HCT116 (cell line): Measurements from ENCODE around the gene FAM83D. TPM values are rescaled to one million over a fixed set of nuclear protein-coding genes. Genes with fewer than 3 reads are reported as not detected.
A peak's percentile ranks its signal among the peaks of the same experiment; 100 is the strongest.

Source experiments
- ATAC-seq: fragments of 200-7000 bp; cut with Tn5 transposase; 2 replicates; pipeline ENCODE4 v1.9.1; 2020; ENCODE audit warnings: mild to moderate bottlenecking, moderate library complexity
- Bru-seq: library from RNA; stranded (reverse); fragments of 400-500 nt; gene quantifications from one replicate; lab custom pipeline; 2021; lab: Mats Ljungman, UMichigan
- BruChase-seq, 2 experiments: library from RNA; stranded (reverse); fragments of 400-500 nt; gene quantifications; one replicate each; lab custom pipeline; 2021; lab: Mats Ljungman, UMichigan
- BruUV-seq: library from RNA; stranded (reverse); fragments of 400-500 nt; replicated peaks from 2 replicates; lab custom pipeline; 2021; lab: Mats Ljungman, UMichigan
- CTCF ChIA-PET: fragments of 300-600 bp; sonication (Branson Sonifier 250); formaldehyde crosslinking; loops from one replicate; lab custom pipeline; 2021; ENCODE audit warnings: antibody characterized with exemption; lab: Charles Lee
- POLR2A ChIA-PET: fragments of 300-600, 350-600 bp; sonication (Branson Sonifier 250); formaldehyde crosslinking; loops from one replicate; lab custom pipeline; 2021; ENCODE audit warnings: antibody characterized with exemption; lab: Charles Lee
- RAD21 ChIA-PET, 2 experiments: fragments of 300-600 bp; sonication (Branson Sonifier 250); formaldehyde crosslinking; loops; one replicate each; lab custom pipeline; 2023; ENCODE audit warnings: low total read pairs in 2 of 2; ENCODE audit not compliant: uncharacterized antibody in 2 of 2, unreplicated experiment in 2 of 2, low non-redundant PET in 1 of 2; lab: Charles Lee
- DNase-seq: peaks from one replicate; pipeline ENCODE4 v3.0.0-alpha.2; 2010; ENCODE audit warnings: low read depth, low spot score
- H2AFZ ChIP-seq: fragments of 200-600 bp; shearing (Covaris generic), sonication (generic); 2 replicates; pipeline ENCODE4 v1.6.1; 2017; ENCODE audit warnings: low read depth, mixed run types, mixed read lengths, antibody characterized with exemption, low read length; ENCODE audit not compliant: poor library complexity, severe bottlenecking
- H3K27ac ChIP-seq: 2 replicates; pipeline ENCODE4 v1.5.1; 2012; ENCODE audit warnings: low read depth, low read length
- H3K27me3 ChIP-seq: fragments of 200-600 bp; sonication (generic); 2 replicates; pipeline ENCODE4 v1.6.1; 2016; ENCODE audit warnings: mixed run types, low read length, mixed read lengths; ENCODE audit not compliant: insufficient read depth
- H3K36me3 ChIP-seq, 2 experiments: fragments of 200-500 bp in 1 of 2; fragments of 200-600 bp in 1 of 2; sonication (Bioruptor generic) in 1 of 2; sonication (generic) in 1 of 2; 2 replicates each; pipeline versions ENCODE4 v1.5.1 to v1.6.1; 2014 to 2016; ENCODE audit warnings: low read length in 2 of 2, inconsistent platforms in 1 of 2, mixed read lengths in 1 of 2, mixed run types in 1 of 2; ENCODE audit not compliant: insufficient read depth in 2 of 2, control insufficient read depth in 1 of 2
- H3K4me1 ChIP-seq, 2 experiments: fragments of 200-600 bp in 1 of 2; sonication (generic) in 1 of 2; 2 replicates each; pipeline versions ENCODE4 v1.5.1 to v1.6.1; 2012 to 2017; ENCODE audit warnings: low read length in 2 of 2, inconsistent platforms in 1 of 2, mild to moderate bottlenecking in 1 of 2, mixed read lengths in 1 of 2, mixed run types in 1 of 2, moderate library complexity in 1 of 2; ENCODE audit not compliant: insufficient read depth in 2 of 2, control insufficient read depth in 1 of 2
- H3K4me2 ChIP-seq: fragments of 200-600 bp; sonication (generic); 2 replicates; pipeline ENCODE4 v1.6.1; 2017; ENCODE audit warnings: mixed run types, low read length, mixed read lengths
- H3K4me3 ChIP-seq, 2 experiments: fragments of 200-600 bp in 1 of 2; sonication (generic) in 1 of 2; replicated peaks in 1 of 2; 2 replicates each; pipeline ENCODE4 v1.5.1; 2011 to 2016; ENCODE audit warnings: low read length in 2 of 2, control low read depth in 1 of 2, low read depth in 1 of 2, mild to moderate bottlenecking in 1 of 2, mixed read lengths in 1 of 2, mixed run types in 1 of 2
- H3K79me2 ChIP-seq: fragments of 200-600 bp; sonication (generic); 2 replicates; pipeline ENCODE4 v1.6.1; 2017; ENCODE audit warnings: mild to moderate bottlenecking, mixed run types, low read length, moderate library complexity, mixed read lengths; ENCODE audit not compliant: insufficient read depth
- H3K9ac ChIP-seq: fragments of 200-600 bp; sonication (generic); 2 replicates; pipeline ENCODE4 v1.6.1; 2016; ENCODE audit warnings: low read length, mixed read lengths
- H3K9me2 ChIP-seq: fragments of 200-600 bp; sonication (generic), shearing (Covaris generic); 2 replicates; pipeline ENCODE4 v1.6.1; 2017; ENCODE audit warnings: mixed run types, mild to moderate bottlenecking, moderate library complexity; ENCODE audit not compliant: insufficient read depth
- H3K9me3 ChIP-seq, 2 experiments: fragments of 200-500 bp in 1 of 2; fragments of 200-600 bp in 1 of 2; sonication (Bioruptor generic) in 1 of 2; sonication (generic) in 1 of 2; 2 replicates each; pipeline ENCODE4 v1.6.1; 2014 to 2017; ENCODE audit warnings: low read length in 2 of 2, mixed read lengths in 2 of 2, inconsistent platforms in 1 of 2, low read depth in 1 of 2, mild to moderate bottlenecking in 1 of 2, mixed run types in 1 of 2, moderate library complexity in 1 of 2; ENCODE audit not compliant: control insufficient read depth in 1 of 2, insufficient read depth in 1 of 2
- H4K20me1 ChIP-seq: fragments of 200-600 bp; sonication (generic), shearing (Covaris generic); 2 replicates; pipeline ENCODE4 v1.6.1; 2017; ENCODE audit warnings: mixed run types, mild to moderate bottlenecking, moderate library complexity; ENCODE audit not compliant: insufficient read depth
- CEBPB ChIP-seq: IDR thresholded peaks from 2 replicates; pipeline ENCODE4 v1.6.1; 2012; ENCODE audit warnings: low read depth
- ELF1 ChIP-seq: IDR thresholded peaks from 2 replicates; pipeline ENCODE4 v1.6.1; 2012; ENCODE audit warnings: low read depth, borderline replicate concordance
- EZH2 ChIP-seq: fragments of 200-600 bp; sonication (generic); IDR thresholded peaks from 2 replicates; pipeline ENCODE4 v1.6.1; 2017; ENCODE audit warnings: antibody characterized with exemption, mixed run types
- EZH2phosphoT487 ChIP-seq: fragments of 200-600 bp; IDR thresholded peaks from 2 replicates; pipeline ENCODE4 v1.6.1; 2018; ENCODE audit warnings: antibody characterized with exemption, borderline replicate concordance
- FOSL1 ChIP-seq: IDR thresholded peaks from 2 replicates; pipeline ENCODE4 v1.6.1; 2012; ENCODE audit warnings: low read depth
- JUND ChIP-seq: IDR thresholded peaks from 2 replicates; pipeline ENCODE4 v1.6.1; 2012
- MAX ChIP-seq: IDR thresholded peaks from 2 replicates; pipeline ENCODE4 v1.6.1; 2012
- POLR2A ChIP-seq: IDR thresholded peaks from 2 replicates; pipeline ENCODE4 v1.7.0; 2011; ENCODE audit warnings: borderline replicate concordance; ENCODE audit not compliant: insufficient read depth, insufficient read length; ENCODE audit errors: extremely low read depth
- POLR2AphosphoS5 ChIP-seq: IDR thresholded peaks from 2 replicates; pipeline ENCODE4 v1.6.1; 2011; ENCODE audit warnings: mild to moderate bottlenecking, low read depth, low read length, moderate library complexity
- RAD21 ChIP-seq: IDR thresholded peaks from 2 replicates; pipeline ENCODE4 v1.6.1; 2012; ENCODE audit warnings: low read depth, mild to moderate bottlenecking
- REST ChIP-seq: IDR thresholded peaks from 2 replicates; pipeline ENCODE4 v1.6.1; 2012; ENCODE audit warnings: low read depth
- SIN3A ChIP-seq: IDR thresholded peaks from 2 replicates; pipeline ENCODE4 v1.6.1; 2012; ENCODE audit warnings: low read depth
- SRF ChIP-seq: IDR thresholded peaks from 2 replicates; pipeline ENCODE4 v1.6.1; 2012; ENCODE audit warnings: low read depth
- TCF7L2 ChIP-seq: IDR thresholded peaks from 2 replicates; pipeline ENCODE4 v1.7.0; 2011; ENCODE audit warnings: borderline replicate concordance, inconsistent platforms; ENCODE audit not compliant: insufficient read depth, insufficient read length; ENCODE audit errors: extremely low read depth
- ZBTB33 ChIP-seq: IDR thresholded peaks from 2 replicates; pipeline ENCODE4 v1.6.1; 2011; ENCODE audit warnings: mild to moderate bottlenecking, low read length, moderate library complexity; ENCODE audit not compliant: insufficient replicate concordance; ENCODE audit errors: extremely low read depth
- ZNF274 ChIP-seq: fragments of 200-500 bp; sonication (Bioruptor generic); IDR thresholded peaks from 2 replicates; pipeline ENCODE4 v1.6.1; 2014; ENCODE audit warnings: mild to moderate bottlenecking, low read depth, low read length, inconsistent platforms
- intact Hi-C: fragments of 100-400 bp; cut with micrococcal nuclease; formaldehyde crosslinking; loops from 2 replicates; pipeline ENCODE4 v1.10.0; 2022
- long read RNA-seq: library from polyadenylated mRNA; unstranded; transcript quantifications from one replicate; pipeline ENCODE4 v2.0.0, GENCODE V29; 2021; ENCODE audit not compliant: unreplicated experiment
- polyA plus RNA-seq: library from polyadenylated mRNA; unstranded; fragments of >200 nt; gene quantifications from 2 replicates; pipeline ENCODE4 v1.2.1, GENCODE V29; 2012; ENCODE audit warnings: missing spikeins
- total RNA-seq: library from RNA; stranded (reverse); gene quantifications from one replicate; pipeline ENCODE4 v1.2.1, GENCODE V29; 2021; ENCODE audit not compliant: unreplicated experiment

FAM83D gene
- total RNA-seq, result 51.1 TPM
- 46.7 and 56.9 TPM in 2 replicates for polyA plus RNA-seq
- Bru-seq, nascent RNA, result percentile 89 among the genes with signal in this experiment
- BruChase-seq, experiment 1, labeled RNA remaining after a 6-hour chase, result percentile 65 among the genes with signal in this experiment
- BruChase-seq, experiment 2, labeled RNA remaining after a 2-hour chase, result percentile 86 among the genes with signal in this experiment
- long read RNA-seq, transcript FAM83D-201 (4 exons, 2,475 nt), result major isoform, 162 of 177 reads
- long read RNA-seq, partial matches to known transcripts, result 8 of 177 reads
- long read RNA-seq, other reads (novel, unspliced or antisense), result 7 of 177 reads

- Histone ChIP-seq H3K27ac (peak within 1 kb of the TSS; percentile 83), H3K79me2 (peaks cover 51% of the 10 kb centered on the region), H3K4me1 (peaks cover 8 to 31% of the 10 kb centered on the region in 2 experiments), H3K36me3 (peaks cover 3% of the 10 kb centered on the region in 2 experiments; a peak in 2 of 4 replicates), H3K4me3 (peak within 1 kb of the TSS; percentile 93 to 94), H4K20me1 (no peaks in the 10 kb centered on the region), H3K9me2 (no peaks in the 10 kb centered on the region), H3K9me3 (no peaks in the 10 kb centered on the region), H2AFZ (peak within 1 kb of the TSS; percentile 73), H3K27me3 (peaks cover 4% of the 10 kb centered on the region; the same call in 1 of the 2 replicates), H3K4me2 (peak within 1 kb of the TSS; percentile 81), H3K9ac (peak within 1 kb of the TSS; percentile 97)
- ChIA-PET RAD21 (no interaction called here), POLR2A (interaction anchor here (0.6 to 1.7 kb wide), 6 partner anchors 10 to 56 kb away, joined by 3 to 11 read pairs (median 6); partner anchors contain the start of gene DHX35), CTCF (interaction anchor here (0.6 to 1.4 kb wide), 11 partner anchors 9 to 123 kb away, joined by 3 to 6 read pairs (median 4); partner anchors contain the start of gene DHX35)
- no TSS peak for BruUV-seq
- intact Hi-C loops, result loop anchor here (1.0 kb wide), 1 partner anchor 122 kb away; no protein-coding TSS in a partner anchor
- DNase-seq (peak; percentile 97), ATAC-seq (peak; percentile 91)
- TF ChIP-seq POLR2AphosphoS5, result peak; percentile 95
- peak; percentile 50; the same call in 1 of the 2 replicates for TF ChIP-seq SRF
- TF ChIP-seq REST, result no peak
- TF ChIP-seq CEBPB, result no peak
- peak; percentile 33 for TF ChIP-seq TCF7L2
- no peak for TF ChIP-seq FOSL1
- TF ChIP-seq EZH2, result no peak
- peak; percentile 76 for TF ChIP-seq RAD21
- TF ChIP-seq POLR2A, result peak; percentile 94
- no peak for TF ChIP-seq EZH2phosphoT487
- TF ChIP-seq MAX, result peak; percentile 91
- no peak for TF ChIP-seq JUND
- no peak for TF ChIP-seq ELF1
- TF ChIP-seq ZBTB33, result no peak
- peak; percentile 98 for TF ChIP-seq SIN3A
- no peak for TF ChIP-seq ZNF274
These were observed at the start of gene FAM83D for GRCh38 chr20:38926142-38926933. Gene FAM83D, plus strand, starts transcription at chr20:38926417. Its CDS starts 26 bp downstream, at chr20:38926443.
